Mesothelial cell of epicardium (in vitro differentiated cells): ENCODE results near the gene LIPG. TPM values are rescaled to one million over a fixed set of nuclear protein-coding genes. Genes with fewer than 3 reads are reported as not detected.

Source experiments
- DNase-seq, 2 experiments: peaks; one replicate each; pipeline ENCODE4 v3.0.0; 2021; ENCODE audit warnings: low spot score in 2 of 2; ENCODE audit not compliant: unreplicated experiment in 2 of 2
- H3K27ac Mint-ChIP-seq: 2 replicates; pipeline ENCODE4 v1.8.0; 2021; ENCODE audit warnings: mixed read lengths
- H3K27me3 Mint-ChIP-seq: 2 replicates; pipeline ENCODE4 v1.8.0; 2021; ENCODE audit warnings: low read depth, mixed read lengths
- H3K36me3 Mint-ChIP-seq: 2 replicates; pipeline ENCODE4 v1.8.0; 2021; ENCODE audit warnings: mixed read lengths
- H3K4me1 Mint-ChIP-seq: 2 replicates; pipeline ENCODE4 v1.8.0; 2021; ENCODE audit warnings: mixed read lengths
- H3K4me3 Mint-ChIP-seq: 2 replicates; pipeline ENCODE4 v1.8.0; 2021; ENCODE audit warnings: mild to moderate bottlenecking, moderate library complexity, mixed read lengths
- H3K9me3 Mint-ChIP-seq: 2 replicates; pipeline ENCODE4 v1.8.0; 2021; ENCODE audit warnings: mixed read lengths
- CTCF ChIP-seq: fragments of 200-600 bp; sonication (generic); IDR thresholded peaks from one replicate; pipeline ENCODE4 v1.5.0; 2021; ENCODE audit warnings: antibody characterized with exemption; ENCODE audit not compliant: unreplicated experiment
- total RNA-seq: library from RNA; stranded (reverse); gene quantifications from 3 replicates; pipeline ENCODE4 v1.2.1, GENCODE V29; 2021

LIPG gene
- total RNA-seq, 1 donor from 2014 or later, result 26.0 TPM

- DNase-seq, result no peak
- Mint-ChIP-seq H3K4me1 (peaks cover 7% of the 10 kb centered on the region), H3K9me3 (no peaks in the 10 kb centered on the region), H3K4me3 (no peak overlapping the region), H3K27me3 (no peaks in the 10 kb centered on the region), H3K27ac (no peak overlapping the region), H3K36me3 (no peaks in the 10 kb centered on the region)
- no peak for TF ChIP-seq CTCF
These were observed 35.9 kb upstream of the LIPG start for GRCh38 chr18:49525981-49526380.

GRCh38 chr18:49527631-49528327 lies 34.1 kb upstream of the LIPG start:
- Mint-ChIP-seq H3K27ac (no peak overlapping the region), H3K4me3 (no peak overlapping the region), H3K36me3 (no peaks in the 10 kb centered on the region), H3K27me3 (no peaks in the 10 kb centered on the region), H3K4me1 (peaks cover 7% of the 10 kb centered on the region), H3K9me3 (no peaks in the 10 kb centered on the region)
- TF ChIP-seq CTCF, result no peak
- DNase-seq, result no peak

- Mint-ChIP-seq H3K27me3 (no peaks in the 10 kb centered on the region), H3K9me3 (no peaks in the 10 kb centered on the region), H3K4me1 (peaks cover 7% of the 10 kb centered on the region), H3K4me3 (no peak overlapping the region), H3K27ac (no peak overlapping the region), H3K36me3 (no peaks in the 10 kb centered on the region)
- TF ChIP-seq CTCF, result no peak
- no peak for DNase-seq
These were observed 32.3 kb upstream of the LIPG start for GRCh38 chr18:49529596-49529995.

- H3K4me1 Mint-ChIP-seq, result peaks cover 7% of the 10 kb centered on the region
- H3K27me3 Mint-ChIP-seq, result no peaks in the 10 kb centered on the region
- no peaks in the 10 kb centered on the region for H3K36me3 Mint-ChIP-seq
- H3K9me3 Mint-ChIP-seq, result peaks cover 5% of the 10 kb centered on the region
- H3K27ac Mint-ChIP-seq, result no peak overlapping the region
- DNase-seq, result no peak
- no peak overlapping the region for H3K4me3 Mint-ChIP-seq
- TF ChIP-seq CTCF, result no peak
These were observed 30.1 kb upstream of the LIPG start for GRCh38 chr18:49531678-49532153.

- H3K27me3 Mint-ChIP-seq, result no peaks in the 10 kb centered on the region
- no peaks in the 10 kb centered on the region for H3K4me1 Mint-ChIP-seq
- no peak overlapping the region for H3K27ac Mint-ChIP-seq
- no peaks in the 10 kb centered on the region for H3K36me3 Mint-ChIP-seq
- DNase-seq, result no peak
- no peak overlapping the region for H3K4me3 Mint-ChIP-seq
- no peak for TF ChIP-seq CTCF
- H3K9me3 Mint-ChIP-seq, result peaks cover 5% of the 10 kb centered on the region
These were observed 26.8 kb upstream of the LIPG start for GRCh38 chr18:49534846-49535601.
